ENCODE data around the gene RASA2.

RASA2 gene

GRCh38 chr3:141646760-141647561, 160.1 kb downstream of the RASA2 start:
- no peak for DNase-seq (ENCODE audit: low read depth)

GRCh38 chr3:141647562-141647915, 160.7 kb downstream of the RASA2 start:
- no peak for DNase-seq (ENCODE audit: low read depth)

- DNase-seq (ENCODE audit: low read depth) = no peak
Observed at GRCh38 chr3:141648055-141648910, 161.5 kb downstream of the RASA2 start.

DNA sequence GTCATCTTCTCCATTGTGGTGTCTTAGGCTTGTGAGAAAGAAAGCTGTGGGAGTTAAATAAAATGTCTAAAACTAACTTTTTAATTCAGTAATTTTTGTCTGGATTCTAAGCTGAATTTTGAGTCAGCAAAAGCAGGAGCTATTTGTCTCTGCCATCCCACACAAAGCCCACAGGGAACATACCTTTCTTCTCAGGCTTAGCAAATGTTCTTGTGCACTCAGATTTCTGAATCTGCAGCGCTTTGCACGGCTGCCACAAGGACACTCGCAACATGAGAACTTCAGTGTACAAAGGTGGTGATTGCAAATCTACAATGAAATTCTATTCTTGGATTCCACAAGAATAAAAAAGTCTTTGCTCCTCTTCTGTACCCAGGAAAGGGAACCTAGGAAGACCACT, 163.0 kb downstream of the RASA2 start:
- no peak for DNase-seq (ENCODE audit: low read depth)

GRCh38 chr3:141650783-141651182, 164.0 kb downstream of the RASA2 start:
- DNase-seq (ENCODE audit: low read depth) = no peak

DNA sequence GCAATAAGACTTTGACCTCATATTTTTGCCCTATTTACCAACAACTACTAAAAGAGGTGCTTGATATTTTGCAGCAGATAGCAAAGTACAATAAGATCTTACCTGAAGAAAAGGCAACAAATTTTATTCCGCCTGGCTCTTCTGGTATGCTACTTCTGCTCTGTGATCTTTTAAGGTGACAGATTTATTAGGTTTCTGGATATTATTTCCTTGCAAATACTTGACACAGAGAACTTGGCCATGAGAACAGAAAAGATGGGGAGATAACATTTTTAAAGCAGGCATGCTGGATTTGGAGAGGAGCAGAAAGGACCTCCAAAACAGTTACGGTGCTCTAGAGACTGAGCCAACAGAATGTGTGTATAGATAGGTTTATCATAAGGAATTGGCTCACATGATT, 164.6 kb downstream of the RASA2 start:
- DNase-seq (ENCODE audit: low read depth) = no peak

DNA sequence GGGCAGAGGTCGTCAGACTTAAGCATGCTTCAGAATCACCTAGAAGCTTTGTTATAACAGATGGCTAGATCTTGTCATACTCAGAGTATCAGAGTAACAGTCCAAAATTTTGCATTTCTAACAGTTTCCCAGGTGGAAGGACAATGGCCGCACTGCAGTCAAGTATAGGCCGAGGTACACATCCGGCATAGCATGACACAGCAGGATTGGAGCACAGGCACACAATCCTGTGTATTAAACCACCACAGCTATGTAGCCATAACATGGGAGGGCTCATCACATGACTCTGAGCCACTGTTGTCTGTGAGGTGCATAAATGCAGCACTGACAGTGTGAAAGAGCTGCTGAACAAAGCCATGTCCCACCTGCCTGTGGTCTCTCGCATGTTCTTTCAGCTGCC, 165.5 kb downstream of the RASA2 start:
- DNase-seq (ENCODE audit: low read depth) = no peak

- DNase-seq (ENCODE audit: low read depth) = no peak
Observed at GRCh38 chr3:141653847-141654246, 167.0 kb downstream of the RASA2 start.

DNA sequence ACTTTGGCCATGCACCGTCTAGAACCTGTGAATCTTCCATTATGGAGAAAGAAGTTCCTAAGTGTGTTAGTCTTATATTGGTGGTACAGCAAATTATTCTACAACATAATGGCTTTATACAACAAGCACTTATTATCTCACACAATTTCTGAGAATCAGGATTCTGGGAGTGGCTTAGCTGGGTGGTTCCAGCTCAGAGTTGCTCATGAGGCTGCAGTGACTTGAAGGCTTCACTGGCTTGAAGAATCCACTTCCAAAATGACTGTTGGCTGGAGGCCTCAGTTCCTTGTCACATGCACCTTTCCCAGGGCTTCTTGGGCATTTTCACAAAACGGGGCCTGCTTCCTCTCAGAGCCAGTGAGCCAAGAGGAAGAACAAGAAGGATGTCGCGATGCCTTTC, 169.0 kb downstream of the RASA2 start:
- DNase-seq (ENCODE audit: low read depth) = no peak

DNA sequence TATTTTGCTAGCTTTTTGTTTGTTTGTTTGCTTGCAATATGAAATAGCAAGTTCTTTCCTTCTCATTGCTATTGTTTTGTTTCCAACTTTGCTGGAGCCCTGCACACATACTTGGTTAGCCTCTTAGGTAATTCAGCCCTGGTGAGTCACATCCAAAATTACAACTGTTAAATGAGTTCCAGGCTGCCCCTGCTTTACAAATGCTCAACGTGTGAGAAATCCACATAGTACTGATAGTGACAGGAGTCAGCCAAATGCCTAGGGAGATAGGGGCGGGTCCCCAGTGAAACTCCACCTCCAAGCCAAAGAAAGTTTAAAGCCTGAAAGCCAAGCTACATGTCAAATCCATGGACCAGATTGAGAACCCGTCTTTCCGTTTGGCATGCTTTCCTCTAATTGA, 169.9 kb downstream of the RASA2 start:
- no peak for DNase-seq (ENCODE audit: low read depth)

DNA sequence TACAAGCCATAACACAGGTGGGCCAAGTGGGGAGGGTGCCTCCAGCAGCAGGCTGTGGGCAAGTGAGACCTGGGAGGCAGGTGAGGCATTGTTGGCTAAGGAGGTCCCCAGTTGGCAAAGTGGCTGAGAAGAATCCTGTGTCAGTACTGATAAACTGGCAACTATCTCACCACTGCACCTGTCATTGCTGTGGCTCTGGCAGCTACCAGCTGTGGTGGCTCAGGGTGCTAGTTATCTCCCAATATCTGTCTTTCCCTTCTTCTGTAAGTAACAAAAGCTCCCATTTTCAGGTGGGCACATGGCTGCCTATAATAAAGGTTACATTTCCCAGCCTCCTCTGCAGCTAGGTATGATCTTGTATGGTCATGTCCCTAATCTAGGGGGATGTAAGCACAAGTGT, 170.7 kb downstream of the RASA2 start:
- no peak for DNase-seq (ENCODE audit: low read depth)

DNA sequence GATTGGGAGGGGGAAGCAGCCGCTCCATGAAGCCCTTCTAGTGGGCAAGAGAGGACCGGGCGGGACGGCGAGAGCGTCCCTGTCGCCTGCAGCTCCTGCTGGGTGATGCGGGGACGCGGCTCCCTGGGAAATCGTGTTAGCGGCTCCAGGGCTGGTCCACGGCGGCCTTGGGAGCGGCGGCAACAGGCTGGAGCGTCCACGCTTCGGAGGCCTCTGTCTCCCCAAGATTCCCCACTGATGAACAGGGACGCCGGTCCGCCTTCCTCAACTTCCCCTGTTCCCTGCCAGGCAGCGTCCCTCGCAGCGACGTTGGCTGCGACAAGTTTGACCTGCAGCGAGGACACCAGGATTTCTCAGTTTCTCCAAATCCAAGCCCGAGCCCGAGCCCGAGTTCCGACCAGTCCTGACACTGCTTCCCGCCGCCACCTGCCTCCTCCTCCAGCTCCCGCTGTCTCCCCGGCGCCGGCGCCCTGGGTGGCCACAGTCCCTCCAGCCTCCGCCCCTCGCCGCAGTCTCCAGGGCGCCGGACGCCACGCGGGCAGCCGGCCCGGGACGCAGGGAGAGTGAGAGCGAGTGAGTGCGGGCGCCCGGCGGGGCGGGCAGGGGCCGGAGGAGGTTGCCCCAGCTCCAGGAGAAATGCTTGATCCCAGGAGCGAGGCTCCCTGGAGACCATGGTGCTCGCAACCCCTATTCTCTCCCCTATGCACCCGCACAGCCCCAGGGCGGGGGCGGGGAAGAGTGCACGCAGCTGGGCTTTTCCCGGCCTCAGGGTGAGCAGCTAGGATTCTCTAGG, 173.2 kb downstream of the RASA2 start:
- DNase-seq (ENCODE audit: low read depth) = no peak

GRCh38 chr3:141660614-141660947, 173.8 kb downstream of the RASA2 start:
- DNase-seq (ENCODE audit: low read depth) = no peak

- no peak for DNase-seq (ENCODE audit: low read depth)
Observed at GRCh38 chr3:141661229-141662196, 174.7 kb downstream of the RASA2 start.

DNA sequence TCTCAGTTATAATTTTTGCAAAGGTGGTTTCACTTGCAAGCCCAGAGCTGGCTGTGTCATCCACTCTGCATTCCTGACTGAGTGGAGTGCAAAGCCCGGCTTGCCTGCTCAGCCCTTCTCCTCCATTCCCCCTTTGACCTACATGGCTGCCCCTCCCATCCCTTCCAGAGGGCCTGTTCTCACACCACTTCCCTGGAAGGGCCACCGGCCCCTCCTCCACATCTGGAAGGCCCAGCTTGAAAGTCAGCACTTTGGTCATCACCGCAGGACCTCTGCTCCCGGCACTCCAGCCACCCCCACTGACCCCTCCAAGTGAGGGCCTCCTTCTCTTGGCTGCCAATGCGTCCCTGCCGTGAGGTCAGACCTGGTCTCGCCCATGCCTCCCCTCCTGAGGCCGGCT, 177.2 kb downstream of the RASA2 start:
- no peak for DNase-seq (ENCODE audit: low read depth)

Data from activated gamma-delta T cell treated with anti-CD3 and anti-CD28 coated beads, Interleukin-2, amount 50 U/mL, for 16 hours (primary cell).